B cell (primary cell): ENCODE measurements around the gene TLK1. TPM values are rescaled to one million over a fixed set of nuclear protein-coding genes. Genes with fewer than 3 reads are reported as not detected.

Experiments used
- ATAC-seq: fragments of 200-7000 bp; cut with Tn5 transposase; one replicate; pipeline ENCODE4 v1.10.0; 2021; ENCODE audit warnings: low read depth, mild to moderate bottlenecking, moderate number of reproducible peaks, moderate library complexity
- CTCF ChIA-PET: fragments of 350-600 bp; sonication (Branson Sonifier 250); formaldehyde crosslinking; loops from one replicate; lab custom pipeline; 2021; ENCODE audit warnings: antibody characterized with exemption, inconsistent platforms; lab: Charles Lee
- POLR2A ChIA-PET: fragments of 350-600 bp; sonication (Branson Sonifier 250); formaldehyde crosslinking; loops from one replicate; lab custom pipeline; 2021; ENCODE audit warnings: antibody characterized with exemption; lab: Charles Lee
- DNase-seq: peaks from one replicate; pipeline ENCODE4 v3.0.0; 2013
- H2AFZ ChIP-seq: 2 replicates; pipeline ENCODE4 v1.6.1; 2012; ENCODE audit warnings: mild to moderate bottlenecking, low read depth, low read length; ENCODE audit not compliant: insufficient read depth, poor library complexity, severe bottlenecking
- H3K27ac ChIP-seq, 2 donors: 1 replicate in 1 of 2; 2 replicates in 1 of 2; pipeline ENCODE4 v1.5.1; 2012 to 2013; ENCODE audit warnings: low read length in 2 of 2, mild to moderate bottlenecking in 2 of 2, moderate library complexity in 1 of 2
- H3K27me3 ChIP-seq, 4 experiments: fragments of 200-600 bp in 1 of 4; sonication (generic) in 1 of 4; replicated peaks in 1 of 4; 1 replicate in 2 of 4; 2 replicates in 2 of 4; pipeline versions ENCODE4 v1.6.1 to v1.7.0; 2013 to 2016; ENCODE audit warnings: low read length in 3 of 4, mild to moderate bottlenecking in 2 of 4, mixed read lengths in 1 of 4, moderate library complexity in 1 of 4; ENCODE audit not compliant: insufficient read depth in 4 of 4, control insufficient read depth in 3 of 4; ENCODE audit errors: control extremely low read depth in 1 of 4
- H3K36me3 ChIP-seq, 2 experiments: replicated peaks in 1 of 2; 1 replicate in 1 of 2; 2 replicates in 1 of 2; pipeline versions ENCODE4 v1.6.1 to v1.7.1; 2013; ENCODE audit warnings: low read length in 1 of 2; ENCODE audit not compliant: insufficient read depth in 2 of 2, control insufficient read depth in 1 of 2; ENCODE audit errors: control extremely low read depth in 1 of 2, extremely low read depth in 1 of 2
- H3K4me1 ChIP-seq, 2 donors: fragments of 200-600 bp in 1 of 2; sonication (generic) in 1 of 2; 1 replicate in 1 of 2; 2 replicates in 1 of 2; pipeline versions ENCODE4 v1.5.1 to v1.6.1; 2013 to 2017; ENCODE audit warnings: low read length in 2 of 2; ENCODE audit not compliant: control insufficient read depth in 2 of 2, insufficient read depth in 2 of 2
- H3K4me2 ChIP-seq: replicated peaks from 2 replicates; pipeline ENCODE3; 2012; ENCODE audit warnings: mild to moderate bottlenecking, low read depth, low read length; ENCODE audit not compliant: poor library complexity, severe bottlenecking
- H3K4me3 ChIP-seq, 5 experiments: fragments of 200-600 bp in 1 of 5; sonication (generic) in 1 of 5; 1 replicate in 3 of 5; 2 replicates in 2 of 5; pipeline versions ENCODE4 v1.5.1 to v1.7.0; 2011 to 2016; ENCODE audit warnings: low read length in 4 of 5, mild to moderate bottlenecking in 4 of 5, low read depth in 2 of 5, control low read depth in 1 of 5, moderate library complexity in 1 of 5; ENCODE audit not compliant: insufficient read depth in 1 of 5; ENCODE audit errors: control extremely low read depth in 1 of 5, extremely low read depth in 1 of 5
- H3K79me2 ChIP-seq: fragments of 200-600 bp; sonication (generic); one replicate; pipeline ENCODE4 v1.6.0; 2016; ENCODE audit warnings: low read length; ENCODE audit not compliant: control insufficient read depth, insufficient read depth
- H3K9ac ChIP-seq: fragments of 200-600 bp; sonication (generic); 2 replicates; pipeline ENCODE4 v1.6.1; 2017; ENCODE audit warnings: mild to moderate bottlenecking, low read length, moderate library complexity
- H3K9me3 ChIP-seq, 3 donors: one replicate each; pipeline versions ENCODE4 v1.6.1 to v1.7.1; 2013; ENCODE audit warnings: low read length in 2 of 3; ENCODE audit not compliant: control insufficient read depth in 2 of 3, insufficient read depth in 1 of 3; ENCODE audit errors: control extremely low read depth in 1 of 3
- H4K20me1 ChIP-seq: 2 replicates; pipeline ENCODE4 v1.6.0; 2012; ENCODE audit warnings: mild to moderate bottlenecking, low read length; ENCODE audit not compliant: insufficient read depth, control insufficient read depth, poor library complexity, severe bottlenecking
- H3K27ac Mint-ChIP-seq: one replicate; pipeline ENCODE4 v1.8.0; 2021; ENCODE audit warnings: mixed read lengths
- H3K27me3 Mint-ChIP-seq: one replicate; pipeline ENCODE4 v1.8.0; 2021; ENCODE audit warnings: mixed read lengths
- H3K4me1 Mint-ChIP-seq: one replicate; pipeline ENCODE4 v1.8.0; 2021; ENCODE audit warnings: mixed read lengths
- H3K4me3 Mint-ChIP-seq: one replicate; pipeline ENCODE4 v1.8.0; 2021; ENCODE audit warnings: mixed read lengths
- H3K9me3 Mint-ChIP-seq: one replicate; pipeline ENCODE4 v1.8.0; 2022; ENCODE audit warnings: mixed read lengths; ENCODE audit not compliant: insufficient read depth
- CTCF ChIP-seq: fragments of 200-600 bp; IDR thresholded peaks from one replicate; pipeline ENCODE4 v1.8.0; 2022; ENCODE audit warnings: antibody characterized with exemption, mild to moderate bottlenecking
- EZH2 ChIP-seq: IDR thresholded peaks from 2 replicates; pipeline ENCODE4 v1.6.1; 2012; ENCODE audit warnings: borderline replicate concordance, low read depth, mild to moderate bottlenecking, moderate library complexity, low read length; ENCODE audit not compliant: insufficient read depth, poor library complexity, severe bottlenecking
- WGBS: methylation state at CpG from one replicate; pipeline ENCODE4 v1.1.5; 2013; ENCODE audit warnings: missing lambda C conversion rate; ENCODE audit not compliant: insufficient coverage; 5-methylcytosine and 5-hydroxymethylcytosine counted together
- intact Hi-C: fragments of 100-400 bp; cut with micrococcal nuclease; formaldehyde crosslinking; loops from one replicate; pipeline ENCODE4 v1.10.0; 2022
- polyA plus RNA-seq: library from polyadenylated mRNA; depleted of rRNA; stranded (reverse); fragments of >200 nt; gene quantifications from 2 replicates; pipeline ENCODE4 v1.2.3, GENCODE V29; 2012
- total RNA-seq, 2 donors: library from RNA; stranded (reverse); fragments of 120-200 nt in 1 of 2; gene quantifications; 1 replicate in 1 of 2; 2 replicates in 1 of 2; pipeline versions ENCODE4 v1.2.3 to v1.2.4, GENCODE V29; 2013 to 2022

TLK1 gene
- total and polyA plus RNA-seq, 2 donors (not counting 1 experiment from before 2014, with no cell fraction given) = 13.8 to 186 TPM

DNA sequence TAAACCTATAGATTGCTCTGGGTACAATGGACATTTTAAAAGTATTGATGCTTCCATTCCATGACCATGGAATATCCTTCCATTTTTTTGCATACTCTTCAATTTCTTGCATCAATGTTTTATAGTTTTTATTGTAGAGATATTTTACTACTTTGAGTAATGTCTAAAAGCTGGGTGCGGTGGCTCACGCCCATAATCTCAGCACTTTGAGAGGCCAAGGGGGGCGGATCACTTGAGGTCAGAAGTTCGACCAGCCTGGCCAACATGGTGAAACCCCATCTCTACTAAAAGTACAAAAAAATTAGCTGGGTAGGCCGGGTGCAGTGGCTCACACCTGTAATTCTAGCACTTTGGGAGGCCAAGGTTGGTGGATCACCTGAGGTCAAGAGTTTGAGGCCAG is 88.5 kb downstream of the TLK1 start:
- Histone ChIP-seq H3K27me3 (no peaks in the 10 kb centered on the region), H3K79me2 (peaks cover 39% of the 10 kb centered on the region), H3K4me3 (no peak overlapping the region), H2AFZ (no peak overlapping the region), H3K36me3 (peaks cover 6 to 30% of the 10 kb centered on the region in 2 experiments), H3K9ac (no peak overlapping the region), H3K4me1 (no peaks in the 10 kb centered on the region), H3K4me2 (no peak overlapping the region), H3K9me3 (peaks cover 0 to 8% (median 2%) of the 10 kb centered on the region in 3 donors), H3K27ac (no peak overlapping the region), H4K20me1 (peaks cover 19% of the 10 kb centered on the region)
- TF ChIP-seq EZH2 (no peak), CTCF (no peak)
- POLR2A ChIA-PET = no interaction called here
- 100% methylated on average over 1 of the region's 5 CpGs for WGBS
- ATAC-seq (no peak), DNase-seq (no peak)
- CTCF ChIA-PET = interaction anchor here (1.3 kb wide), 1 partner anchor 14 kb away, joined by 5 read pairs; no protein-coding TSS in a partner anchor
- H3K9me3 Mint-ChIP-seq = no peaks in the 10 kb centered on the region
- no peak overlapping the region for H3K4me3 Mint-ChIP-seq
- intact Hi-C loops = no loop called here
- no peak overlapping the region for H3K27ac Mint-ChIP-seq
- peaks cover under 1% of the 10 kb centered on the region for H3K4me1 Mint-ChIP-seq
- H3K27me3 Mint-ChIP-seq = no peaks in the 10 kb centered on the region

DNA sequence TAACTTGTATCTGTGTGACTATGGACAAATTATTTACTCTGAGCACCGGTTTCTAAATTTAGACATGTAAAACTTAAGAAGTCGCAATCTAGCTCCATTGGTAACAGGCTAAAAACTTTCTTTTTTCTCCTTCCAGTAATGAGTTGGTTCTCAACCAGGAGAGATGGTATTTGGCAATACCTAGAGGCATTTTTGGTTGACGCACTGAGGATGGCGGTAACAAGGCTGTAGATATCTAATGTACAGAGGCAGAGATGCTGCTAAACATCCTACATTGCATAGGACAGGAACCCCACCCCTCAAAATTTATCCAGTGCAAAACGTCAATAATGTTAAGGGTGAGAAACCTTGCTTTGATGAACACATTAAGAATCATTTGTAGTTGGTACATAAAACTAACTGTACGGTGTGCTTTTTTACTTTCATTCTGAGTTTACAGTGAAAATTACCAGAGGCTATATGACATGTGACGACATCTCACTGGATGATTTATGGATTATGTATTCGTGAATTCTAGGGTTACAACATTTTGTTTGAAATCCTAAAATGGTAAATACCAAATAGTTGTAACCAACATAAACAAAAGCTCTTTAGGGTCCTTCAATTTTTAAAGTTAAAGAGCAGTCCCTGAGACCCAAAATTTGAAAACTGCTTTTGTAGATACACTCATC is 91.3 kb downstream of the TLK1 start:
- DNase-seq (no peak), ATAC-seq (no peak)
- Histone ChIP-seq H3K27me3 (no peaks in the 10 kb centered on the region), H3K9me3 (peaks cover 0 to 8% (median 2%) of the 10 kb centered on the region in 3 donors), H3K36me3 (peaks cover 6 to 19% of the 10 kb centered on the region in 2 experiments), H3K9ac (no peak overlapping the region), H3K4me2 (no peak overlapping the region), H3K4me3 (no peak overlapping the region), H3K4me1 (no peaks in the 10 kb centered on the region), H4K20me1 (peaks cover 18% of the 10 kb centered on the region), H3K79me2 (peaks cover 23% of the 10 kb centered on the region), H2AFZ (no peak overlapping the region), H3K27ac (no peak overlapping the region)
- Mint-ChIP-seq H3K27me3 (no peaks in the 10 kb centered on the region), H3K9me3 (no peaks in the 10 kb centered on the region), H3K27ac (no peak overlapping the region), H3K4me3 (no peak overlapping the region), H3K4me1 (peaks cover 1% of the 10 kb centered on the region)
- no CpG with 5 or more reads among the region's 8 CpGs for WGBS
- ChIA-PET CTCF (interaction anchor here (1.3 to 2.2 kb wide), 3 partner anchors 13 to 347 kb away, joined by 4 to 9 read pairs (median 5); no protein-coding TSS in a partner anchor), POLR2A (no interaction called here)
- TF ChIP-seq EZH2 = no peak
- intact Hi-C loops = no loop called here
